ENCODE results near the gene HOXD12.

HOXD12 gene

GRCh38 chr2:176151442-176152287, 52.1 kb downstream of the HOXD12 start, which contains the start of gene HOXD4:
HOXD4 (plus strand) TSS chr2:176151550; CDS start chr2:176151634, 84 bp downstream.
- no peak for DNase-seq

Measured in SIG-M5 (cell line).